VCaP (cell line): Measurements from ENCODE around the gene CFAP77.

Experiments
- H3K27ac ChIP-seq: fragments of 450-650 bp; 2 replicates; pipeline ENCODE4 v1.5.1; 2017
- CTCF ChIP-seq: fragments of 450-650 bp; conservative IDR thresholded peaks from 2 replicates; pipeline ENCODE4 v1.5.1; 2017; ENCODE audit warnings: mild to moderate bottlenecking, moderate library complexity

The CFAP77 gene

GRCh38 chr9:132547976-132548730 lies 138.1 kb downstream of the CFAP77 start:
- no peak for TF ChIP-seq CTCF
- H3K27ac ChIP-seq, result no peak overlapping the region

- no peak for TF ChIP-seq CTCF
- H3K27ac ChIP-seq, result no peak overlapping the region
Observed at GRCh38 chr9:132548751-132549640, 139.0 kb downstream of the CFAP77 start.

- no peak for TF ChIP-seq CTCF
- H3K27ac ChIP-seq, result no peak overlapping the region
Observed at GRCh38 chr9:132551556-132551955, 141.5 kb downstream of the CFAP77 start.

GRCh38 chr9:132552041-132552440 lies 142.0 kb downstream of the CFAP77 start:
- H3K27ac ChIP-seq, result no peak overlapping the region
- no peak for TF ChIP-seq CTCF

- no peak for TF ChIP-seq CTCF
- no peak overlapping the region for H3K27ac ChIP-seq
Observed at GRCh38 chr9:132554755-132555154, 144.7 kb downstream of the CFAP77 start.

- H3K27ac ChIP-seq, result no peak overlapping the region
- no peak for TF ChIP-seq CTCF
Observed at GRCh38 chr9:132555528-132555927, 145.5 kb downstream of the CFAP77 start.

- no peak for TF ChIP-seq CTCF
- no peak overlapping the region for H3K27ac ChIP-seq
Observed at GRCh38 chr9:132556235-132556634, 146.2 kb downstream of the CFAP77 start.
